Stimulated activated CD8-positive, alpha-beta memory T cell treated with anti-CD3 and anti-CD28 coated beads, Interleukin-7, amount 100 ng/mL, for 48 hours (primary cell): ENCODE measurements around the gene PCNX1.
"Not testable (repeated sequence)": the region's sequence is repeated elsewhere in the genome, so short reads cannot be mapped to it uniquely, and the experiment has no call there.

Source experiments
- DNase-seq, 2 donors: peaks; one replicate each; pipeline ENCODE4 v3.0.0-alpha.2; 2020; ENCODE audit warnings: low read depth in 1 of 2; ENCODE audit errors: extremely low read depth in 1 of 2

Gene PCNX1

GRCh38 chr14:71006200-71006563, 98.9 kb downstream of the PCNX1 start:
- DNase-seq: no peak

GRCh38 chr14:71011479-71011878, 104.2 kb downstream of the PCNX1 start:
- DNase-seq: no peak

- DNase-seq: no peak
These were observed 105.6 kb downstream of the PCNX1 start for GRCh38 chr14:71012888-71013287.

GRCh38 chr14:71013551-71014192, 106.4 kb downstream of the PCNX1 start:
- DNase-seq: no peak

GRCh38 chr14:71019917-71020316, 112.7 kb downstream of the PCNX1 start:
- DNase-seq: not testable (repeated sequence)

GRCh38 chr14:71021347-71022011, 114.2 kb downstream of the PCNX1 start:
- no peak for DNase-seq

GRCh38 chr14:71022012-71022869, 115.0 kb downstream of the PCNX1 start:
- DNase-seq: no peak

- no peak for DNase-seq
These were observed 115.7 kb downstream of the PCNX1 start for GRCh38 chr14:71022939-71023338.

- no peak for DNase-seq
These were observed 122.0 kb downstream of the PCNX1 start for GRCh38 chr14:71029236-71029781.

GRCh38 chr14:71031000-71031399, 123.7 kb downstream of the PCNX1 start:
- DNase-seq: no peak

GRCh38 chr14:71036433-71036832, 129.2 kb downstream of the PCNX1 start:
- DNase-seq: no peak

- DNase-seq: no peak
These were observed 141.1 kb downstream of the PCNX1 start for GRCh38 chr14:71048393-71048792.

GRCh38 chr14:71049435-71050133, 142.3 kb downstream of the PCNX1 start:
- DNase-seq: no peak

GRCh38 chr14:71050227-71050823, 143.1 kb downstream of the PCNX1 start:
- DNase-seq: no peak

GRCh38 chr14:71054706-71055105, 147.4 kb downstream of the PCNX1 start:
- no peak for DNase-seq

GRCh38 chr14:71056168-71056567, 148.9 kb downstream of the PCNX1 start:
- DNase-seq: no peak

- DNase-seq: no peak
These were observed 153.0 kb downstream of the PCNX1 start for GRCh38 chr14:71060274-71060673.

- DNase-seq: no peak
These were observed 153.7 kb downstream of the PCNX1 start for GRCh38 chr14:71060825-71061455.

GRCh38 chr14:71061458-71061857, 154.2 kb downstream of the PCNX1 start:
- DNase-seq: no peak
